ENCODE results near the gene GRID1.

Gene GRID1

GRCh38 chr10:85578860-85579259, 787.7 kb downstream of the GRID1 start:
- H3K4me3 ChIP-seq (ENCODE audit: low read depth, low read length) = no peak overlapping the region
- DNase-seq (ENCODE audit: low read depth) = no peak

GRCh38 chr10:85575441-85575840, 791.2 kb downstream of the GRID1 start:
- DNase-seq (ENCODE audit: low read depth) = no peak
- no peak overlapping the region for H3K4me3 ChIP-seq (ENCODE audit: low read depth, low read length)

DNA sequence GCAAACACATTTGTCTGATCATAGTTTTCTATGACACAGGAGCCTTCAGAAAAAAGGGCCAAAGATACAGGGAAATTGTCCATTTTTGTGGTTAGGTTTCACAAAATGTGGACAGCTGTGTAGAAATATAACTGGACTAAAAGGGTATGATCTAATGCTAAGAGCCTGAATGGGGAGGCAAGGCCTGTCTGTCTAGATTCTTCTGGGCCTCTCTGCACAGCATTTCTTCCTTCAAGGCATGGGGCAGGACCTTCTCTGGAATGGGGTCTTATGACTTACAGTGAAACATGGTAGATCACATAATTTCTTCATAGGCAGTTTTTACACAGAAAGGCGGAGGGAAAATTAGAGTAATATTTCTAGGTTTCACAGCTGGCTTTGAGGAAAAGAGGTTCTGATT, 795.7 kb downstream of the GRID1 start:
- no peak for DNase-seq (ENCODE audit: low read depth)
- H3K4me3 ChIP-seq (ENCODE audit: low read depth, low read length) = no peak overlapping the region

DNA sequence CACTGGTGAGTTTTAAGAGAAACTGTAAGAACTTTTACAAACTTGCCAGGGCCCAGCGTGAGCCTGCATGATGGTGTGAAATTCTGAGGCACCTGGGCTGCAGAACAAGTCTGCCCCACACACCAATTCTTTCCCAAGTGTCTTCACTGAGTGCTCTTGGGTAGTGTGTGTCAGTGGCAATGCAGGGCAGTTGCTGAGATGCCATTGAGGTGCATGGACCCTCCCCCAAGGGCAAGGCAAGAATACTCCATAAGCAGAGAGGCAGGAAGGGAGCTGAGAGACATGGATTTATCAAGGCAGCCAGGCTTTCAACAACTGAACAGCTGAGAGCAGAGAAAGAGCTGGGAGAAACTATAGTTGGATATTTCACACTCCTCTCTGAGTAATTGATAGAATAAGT, 801.2 kb downstream of the GRID1 start:
- H3K4me3 ChIP-seq (ENCODE audit: low read depth, low read length) = no peak overlapping the region
- DNase-seq (ENCODE audit: low read depth) = no peak

DNA sequence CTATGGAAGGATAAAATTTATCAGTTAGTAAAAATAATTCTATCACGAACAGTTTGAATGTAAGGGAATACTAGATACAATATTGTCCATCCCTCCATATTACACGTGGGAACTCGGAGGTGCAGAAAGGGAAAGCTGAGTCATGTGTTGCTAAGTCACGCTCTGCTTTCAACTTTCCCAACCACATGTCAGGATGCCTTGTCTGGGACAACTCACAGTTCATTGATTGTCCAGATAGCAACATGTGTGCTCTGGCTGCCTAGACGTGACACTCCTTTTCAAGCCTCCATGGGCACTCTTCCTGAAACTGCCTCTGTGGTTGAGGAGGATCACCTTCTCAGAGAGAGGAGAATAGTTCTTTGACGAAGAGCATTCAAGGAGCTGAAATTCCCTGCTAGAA, 808.1 kb downstream of the GRID1 start:
- H3K4me3 ChIP-seq (ENCODE audit: low read depth, low read length) = no peak overlapping the region
- peak; percentile 18 for DNase-seq (ENCODE audit: low read depth)

DNA sequence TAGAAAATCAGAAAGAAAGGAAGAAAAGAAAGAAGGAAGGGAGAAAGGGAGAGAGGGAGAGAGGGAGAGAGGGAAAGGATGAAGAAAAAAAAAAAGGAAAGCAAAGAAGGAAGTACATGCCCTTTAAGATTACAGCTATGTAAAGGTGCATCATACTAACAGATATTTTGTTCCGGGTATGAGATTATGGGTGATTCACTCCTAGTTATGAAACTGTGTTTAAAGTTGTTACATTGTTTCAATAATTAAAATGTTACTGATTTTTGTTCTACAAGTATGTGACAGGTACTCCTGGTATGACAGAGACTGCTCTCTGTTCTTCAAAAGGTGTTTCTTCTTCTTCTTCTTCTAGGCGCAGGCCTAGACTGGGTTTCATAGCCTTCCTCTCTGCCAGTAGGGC, 808.9 kb downstream of the GRID1 start:
- DNase-seq (ENCODE audit: low read depth) = no peak
- H3K4me3 ChIP-seq (ENCODE audit: low read depth, low read length) = no peak overlapping the region

GRCh38 chr10:85557077-85557476, 809.5 kb downstream of the GRID1 start:
- peak; percentile 73 for DNase-seq (ENCODE audit: low read depth)

More at GRCh38 chr10:85557077-85557476, 809.5 kb downstream of the GRID1 start:
- no peak overlapping the region for H3K4me3 ChIP-seq (ENCODE audit: low read depth, low read length)

Measured in skeletal muscle cell (primary cell).